ENCODE results near the gene CORIN. TPM values are rescaled to one million over a fixed set of nuclear protein-coding genes. Genes with fewer than 3 reads are reported as not detected.

CORIN gene
- total RNA-seq, 1 experiment from 2014 or later: 3.5 TPM

DNA sequence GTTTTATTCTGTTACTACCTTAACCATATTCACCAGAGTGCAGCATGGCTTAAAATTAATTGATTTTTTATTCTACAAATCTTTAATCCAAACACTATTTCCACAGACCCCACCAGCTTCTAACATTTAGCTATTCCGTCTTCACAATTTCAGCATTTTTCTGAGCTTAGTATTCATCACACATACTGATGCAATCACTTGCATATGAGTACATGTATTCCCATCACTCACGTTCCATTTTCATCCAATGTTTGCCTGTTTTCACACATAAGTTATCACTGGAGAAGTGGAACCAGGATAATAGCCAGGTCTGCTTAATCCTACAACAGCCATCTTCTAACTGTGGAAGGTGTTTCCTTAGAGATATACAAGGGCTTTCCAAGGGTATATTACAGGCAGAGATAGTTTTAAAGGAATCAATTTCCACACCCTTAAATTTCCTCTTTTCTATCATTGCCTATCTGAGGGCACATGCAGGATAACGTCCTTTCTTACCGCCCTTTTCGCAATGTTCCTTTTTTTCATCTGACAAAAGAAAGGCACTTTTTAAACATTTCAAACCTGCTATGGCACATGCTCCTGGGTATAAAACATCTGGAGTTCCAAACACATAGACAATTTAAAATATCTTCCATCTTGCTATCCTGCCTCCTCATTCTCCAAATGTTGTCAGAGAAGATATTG is 115.8 kb downstream of the CORIN start:
- H3K9me3 ChIP-seq (ENCODE audit: control insufficient read depth in 1 of 2, insufficient read depth in 1 of 2, low read depth in 1 of 2, low read length in 2 of 2): no peaks in the 10 kb centered on the region
- BruUV-seq (replicated peaks): no TSS peak
- H3K4me2 ChIP-seq (ENCODE audit: low read length): no peak overlapping the region
- no peaks in the 10 kb centered on the region for H3K4me1 ChIP-seq (ENCODE audit: control insufficient read depth in 1 of 2, insufficient read depth in 2 of 2, low read length in 2 of 2)
- no peak overlapping the region for H3K4me3 ChIP-seq (replicated peaks in 1 of 2; ENCODE audit: low read depth in 1 of 2, low read length in 2 of 2)
- H3K27ac ChIP-seq (ENCODE audit: low read depth, low read length): no peak overlapping the region
- ChIA-PET RAD21 (ENCODE audit: low non-redundant PET in 1 of 2, low total read pairs in 2 of 2, uncharacterized antibody in 2 of 2, unreplicated experiment in 2 of 2) (no interaction called here), CTCF (no interaction called here), POLR2A (no interaction called here)
- DNase-seq (ENCODE audit: low read depth, low spot score) (no peak), ATAC-seq (no peak)
- H4K20me1 ChIP-seq (ENCODE audit: insufficient read depth): no peaks in the 10 kb centered on the region
- TF ChIP-seq, protein P1, sequence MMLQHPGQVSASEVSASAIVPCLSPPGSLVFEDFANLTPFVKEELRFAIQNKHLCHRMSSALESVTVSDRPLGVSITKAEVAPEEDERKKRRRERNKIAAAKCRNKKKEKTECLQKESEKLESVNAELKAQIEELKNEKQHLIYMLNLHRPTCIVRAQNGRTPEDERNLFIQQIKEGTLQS (IDR thresholded peaks at IDR 0.05): no peak
- TF ChIP-seq JUND (IDR thresholded peaks at IDR 0.05) (no peak), POLR2A (IDR thresholded peaks at IDR 0.05; ENCODE audit: borderline replicate concordance, extremely low read depth, insufficient read depth, insufficient read length) (no peak)
- TF ChIP-seq, protein P2, sequence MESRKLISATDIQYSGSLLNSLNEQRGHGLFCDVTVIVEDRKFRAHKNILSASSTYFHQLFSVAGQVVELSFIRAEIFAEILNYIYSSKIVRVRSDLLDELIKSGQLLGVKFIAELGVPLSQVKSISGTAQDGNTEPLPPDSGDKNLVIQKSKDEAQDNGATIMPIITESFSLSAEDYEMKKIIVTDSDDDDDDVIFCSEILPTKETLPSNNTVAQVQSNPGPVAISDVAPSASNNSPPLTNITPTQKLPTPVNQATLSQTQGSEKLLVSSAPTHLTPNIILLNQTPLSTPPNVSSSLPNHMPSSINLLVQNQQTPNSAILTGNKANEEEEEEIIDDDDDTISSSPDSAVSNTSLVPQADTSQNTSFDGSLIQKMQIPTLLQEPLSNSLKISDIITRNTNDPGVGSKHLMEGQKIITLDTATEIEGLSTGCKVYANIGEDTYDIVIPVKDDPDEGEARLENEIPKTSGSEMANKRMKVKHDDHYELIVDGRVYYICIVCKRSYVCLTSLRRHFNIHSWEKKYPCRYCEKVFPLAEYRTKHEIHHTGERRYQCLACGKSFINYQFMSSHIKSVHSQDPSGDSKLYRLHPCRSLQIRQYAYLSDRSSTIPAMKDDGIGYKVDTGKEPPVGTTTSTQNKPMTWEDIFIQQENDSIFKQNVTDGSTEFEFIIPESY (IDR thresholded peaks at IDR 0.05; ENCODE audit: extremely low read depth, insufficient replicate concordance, low read length): no peak
- no peak overlapping the region for H2AFZ ChIP-seq (ENCODE audit: low read depth, low read length, poor library complexity, severe bottlenecking)
- no peaks in the 10 kb centered on the region for H3K9me2 ChIP-seq (ENCODE audit: insufficient read depth)
- H3K27me3 ChIP-seq (ENCODE audit: insufficient read depth, low read length): no peaks in the 10 kb centered on the region
- H3K79me2 ChIP-seq (ENCODE audit: insufficient read depth, low read length): no peaks in the 10 kb centered on the region
- no peaks in the 10 kb centered on the region for H3K36me3 ChIP-seq (ENCODE audit: control insufficient read depth in 1 of 2, insufficient read depth in 2 of 2, low read length in 2 of 2)
- no peak overlapping the region for H3K9ac ChIP-seq (ENCODE audit: low read length)
- intact Hi-C loops (cut with micrococcal nuclease): no loop called here

- Histone ChIP-seq H4K20me1 (ENCODE audit: insufficient read depth) (no peaks in the 10 kb centered on the region), H3K79me2 (ENCODE audit: insufficient read depth, low read length) (no peaks in the 10 kb centered on the region), H3K4me3 (replicated peaks in 1 of 2; ENCODE audit: low read depth in 1 of 2, low read length in 2 of 2) (no peak overlapping the region), H3K36me3 (ENCODE audit: control insufficient read depth in 1 of 2, insufficient read depth in 2 of 2, low read length in 2 of 2) (no peaks in the 10 kb centered on the region), H3K27ac (ENCODE audit: low read depth, low read length) (no peak overlapping the region), H3K9me2 (ENCODE audit: insufficient read depth) (no peaks in the 10 kb centered on the region), H2AFZ (ENCODE audit: low read depth, low read length, poor library complexity, severe bottlenecking) (no peak overlapping the region), H3K27me3 (ENCODE audit: insufficient read depth, low read length) (no peaks in the 10 kb centered on the region), H3K9ac (ENCODE audit: low read length) (no peak overlapping the region), H3K4me1 (ENCODE audit: control insufficient read depth in 1 of 2, insufficient read depth in 2 of 2, low read length in 2 of 2) (no peaks in the 10 kb centered on the region), H3K4me2 (ENCODE audit: low read length) (no peak overlapping the region), H3K9me3 (ENCODE audit: control insufficient read depth in 1 of 2, insufficient read depth in 1 of 2, low read depth in 1 of 2, low read length in 2 of 2) (no peaks in the 10 kb centered on the region)
- ChIA-PET CTCF (no interaction called here), POLR2A (no interaction called here), RAD21 (ENCODE audit: low non-redundant PET in 1 of 2, low total read pairs in 2 of 2, uncharacterized antibody in 2 of 2, unreplicated experiment in 2 of 2) (no interaction called here)
- ATAC-seq (no peak), DNase-seq (ENCODE audit: low read depth, low spot score) (no peak)
- no peak for TF ChIP-seq YY1 (IDR thresholded peaks at IDR 0.05; ENCODE audit: extremely low read depth, insufficient replicate concordance, low read depth, low read length)
- no peak for TF ChIP-seq EZH2phosphoT487 (IDR thresholded peaks at IDR 0.05; ENCODE audit: borderline replicate concordance)
- no peak for TF ChIP-seq SRF (IDR thresholded peaks at IDR 0.05; ENCODE audit: low read depth)
- TF ChIP-seq CTCF (IDR thresholded peaks at IDR 0.05 in 2 of 3, conservative IDR thresholded peaks at IDR 0.05 in 1 of 3; ENCODE audit: borderline replicate concordance in 1 of 3, insufficient read depth in 1 of 3, low read depth in 2 of 3, low read length in 2 of 3): no peak
- no peak for TF ChIP-seq ZNF274 (IDR thresholded peaks at IDR 0.05; ENCODE audit: low read depth, low read length)
- BruUV-seq (replicated peaks): no TSS peak
- intact Hi-C loops (cut with micrococcal nuclease): no loop called here
Observed at GRCh38 chr4:47721485-47721884, 116.4 kb downstream of the CORIN start.

Measured in HCT116 (cell line).